ENCODE results near the gene RBP2.

Gene RBP2

GRCh38 chr3:139434764-139435307 is 41.5 kb downstream of the RBP2 start:
- TF ChIP-seq CTCF (IDR thresholded peaks at IDR 0.05), result no peak
- no peak for TF ChIP-seq ZFX (IDR thresholded peaks at IDR 0.05; ENCODE audit: borderline replicate concordance)
- H3K27ac ChIP-seq, result no peak overlapping the region

DNA sequence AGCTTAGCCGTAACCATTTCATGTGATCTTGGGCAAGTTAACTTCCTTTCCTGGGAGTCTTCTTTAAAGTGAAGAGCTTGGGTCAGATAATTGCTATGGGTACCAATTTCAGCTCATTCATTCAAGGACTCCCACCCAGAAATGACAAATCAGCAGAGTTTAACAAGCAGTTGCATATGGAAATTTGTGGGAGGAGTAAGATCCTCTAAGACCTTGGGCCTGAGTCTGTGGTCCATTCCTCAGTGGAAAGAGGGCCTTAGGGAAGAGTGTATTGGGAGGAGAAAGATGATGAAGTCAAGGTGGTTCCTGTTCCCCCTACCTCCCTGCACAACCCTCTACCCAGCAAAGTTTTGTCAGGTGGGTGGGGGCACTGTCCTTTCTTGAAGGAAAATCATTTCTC is 42.1 kb downstream of the RBP2 start:
- no peak for TF ChIP-seq CTCF (IDR thresholded peaks at IDR 0.05)
- no peak for TF ChIP-seq ZFX (IDR thresholded peaks at IDR 0.05; ENCODE audit: borderline replicate concordance)
- no peak overlapping the region for H3K27ac ChIP-seq

- TF ChIP-seq ZFX (IDR thresholded peaks at IDR 0.05; ENCODE audit: borderline replicate concordance) (no peak), CTCF (IDR thresholded peaks at IDR 0.05) (no peak)
- H3K27ac ChIP-seq, result no peak overlapping the region
Measured at GRCh38 chr3:139433089-139433488, 43.2 kb downstream of the RBP2 start.

DNA sequence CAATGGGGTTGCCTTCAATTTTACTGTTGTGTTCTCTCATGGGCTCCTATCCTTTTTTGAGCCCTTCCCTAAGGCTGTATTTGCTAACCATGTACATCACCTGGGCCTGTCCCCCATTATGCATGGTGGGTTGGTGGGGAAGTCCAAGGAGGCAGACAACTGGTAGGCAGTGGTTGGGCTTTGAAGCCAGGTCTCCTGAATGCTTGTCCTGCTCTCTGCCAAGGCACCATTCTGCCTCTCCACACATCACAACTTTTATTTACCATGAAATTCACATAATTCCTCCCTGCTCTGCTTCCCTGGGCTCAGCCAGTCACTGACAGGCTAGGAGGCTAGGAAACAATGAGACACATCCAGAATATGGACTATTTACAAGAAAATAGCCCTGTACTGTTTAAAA is 45.8 kb downstream of the RBP2 start:
- TF ChIP-seq CTCF (IDR thresholded peaks at IDR 0.05) (no peak), ZFX (IDR thresholded peaks at IDR 0.05; ENCODE audit: borderline replicate concordance) (no peak)
- H3K27ac ChIP-seq, result no peak overlapping the region

DNA sequence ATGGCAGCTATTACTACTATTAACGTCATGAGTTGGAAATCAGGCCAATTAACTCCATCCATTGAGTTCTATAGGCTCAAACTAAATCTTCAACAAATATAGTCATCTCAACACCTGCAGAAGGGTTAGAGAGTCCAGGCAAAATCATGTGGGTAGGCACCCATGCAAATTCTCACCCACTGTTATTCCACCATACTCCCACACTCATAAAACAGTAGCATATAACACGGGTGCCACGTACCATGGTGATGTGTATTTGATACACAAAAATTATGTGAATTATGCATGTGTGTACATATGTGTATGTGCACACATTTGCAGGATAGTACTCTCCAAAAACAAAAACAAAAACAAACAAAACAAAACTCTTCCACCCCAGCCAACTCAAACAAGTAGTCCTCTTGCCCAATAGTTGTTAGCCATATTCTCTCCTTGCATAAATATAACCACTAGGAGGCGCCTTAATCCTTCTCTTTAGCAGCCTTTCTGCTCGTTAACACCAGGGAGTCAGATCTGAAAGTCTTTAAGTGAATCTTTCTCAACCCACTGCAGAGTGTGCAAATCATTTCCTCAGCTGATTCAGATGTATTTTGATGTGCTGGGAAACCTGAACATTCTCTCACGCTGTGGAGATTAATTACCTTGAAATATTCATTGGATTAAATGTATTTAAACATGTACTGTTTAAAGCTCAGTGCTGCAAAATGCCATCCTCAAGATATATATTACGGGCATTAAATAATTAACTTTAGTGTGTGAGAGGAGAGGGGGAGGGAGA is 48.8 kb downstream of the RBP2 start:
- H3K27ac ChIP-seq, result no peak overlapping the region
- peak; percentile 86 for TF ChIP-seq CTCF (IDR thresholded peaks at IDR 0.05)
- no peak for TF ChIP-seq ZFX (IDR thresholded peaks at IDR 0.05; ENCODE audit: borderline replicate concordance)

DNA sequence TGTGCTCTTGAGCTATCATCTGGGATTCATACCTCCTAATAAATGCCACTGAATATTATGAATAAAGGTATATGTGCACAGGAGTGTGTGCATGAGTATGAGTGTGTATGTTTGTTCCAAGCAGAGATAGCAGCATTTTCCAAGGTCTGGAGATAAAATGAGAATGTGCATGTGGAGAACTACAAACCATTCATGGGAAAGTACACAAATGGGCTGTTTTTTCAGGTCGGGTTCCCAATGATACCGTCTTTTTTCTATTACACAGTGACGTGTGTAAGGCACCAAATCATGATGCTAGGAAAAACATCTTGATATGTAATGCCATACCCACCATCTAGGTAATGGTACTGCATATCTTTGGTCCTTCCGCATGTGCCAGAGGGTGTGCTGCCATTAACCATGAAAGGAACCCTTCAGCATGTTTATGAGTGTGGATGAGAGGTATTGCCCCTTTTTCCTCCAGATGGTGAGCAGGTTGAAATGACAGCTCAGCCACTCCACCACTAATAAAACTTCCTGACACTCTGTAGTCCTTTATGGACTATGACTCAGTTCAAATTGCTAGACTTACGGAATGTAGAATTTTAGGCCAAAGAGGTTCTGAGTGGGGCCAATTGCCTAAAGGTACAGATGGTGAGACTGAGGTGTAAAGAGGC is 50.4 kb downstream of the RBP2 start:
- H3K27ac ChIP-seq, result no peak overlapping the region
- TF ChIP-seq CTCF (IDR thresholded peaks at IDR 0.05) (no peak), ZFX (IDR thresholded peaks at IDR 0.05; ENCODE audit: borderline replicate concordance) (no peak)

DNA sequence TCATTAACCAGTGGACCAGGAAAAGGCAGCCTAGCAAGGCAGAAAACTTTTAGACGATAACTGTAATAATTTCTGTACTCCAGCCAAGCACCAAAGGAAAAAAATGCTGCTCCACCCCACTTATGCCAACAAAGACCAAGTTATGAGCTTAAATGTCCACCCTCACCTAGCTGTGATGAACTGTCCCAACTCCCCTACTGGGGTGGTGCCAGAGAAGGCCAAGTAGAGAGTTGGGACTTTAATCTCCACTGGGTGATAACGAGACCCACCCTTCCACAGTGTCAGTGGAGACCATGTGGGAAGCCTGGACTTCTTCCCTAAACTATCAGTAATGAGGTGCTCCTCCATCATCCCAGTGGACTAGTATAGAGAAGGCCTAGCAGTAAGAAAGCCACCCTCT is 53.1 kb downstream of the RBP2 start:
- TF ChIP-seq CTCF (IDR thresholded peaks at IDR 0.05) (no peak), ZFX (IDR thresholded peaks at IDR 0.05; ENCODE audit: borderline replicate concordance) (no peak)
- no peak overlapping the region for H3K27ac ChIP-seq
